Measurements from ENCODE around the gene LYST. TPM values are rescaled to one million over a fixed set of nuclear protein-coding genes. Genes with fewer than 3 reads are reported as not detected.
A peak's percentile ranks its signal among the peaks of the same experiment; 100 is the strongest.
"Not testable (repeated sequence)": the region's sequence is repeated elsewhere in the genome, so short reads cannot be mapped to it uniquely, and the experiment has no call there.

Gene LYST
- total and polyA plus RNA-seq, 5 donors, result 3.8 to 15.3 (median 12.0) TPM

- no peaks in the 10 kb centered on the region for H3K9me3 ChIP-seq (ENCODE audit: control insufficient read depth, low read length)
- ATAC-seq (no peak), DNase-seq (no peak)
- intact Hi-C loops (cut with DNase I), result no loop called here
- peaks cover 2% of the 10 kb centered on the region for H3K4me1 ChIP-seq (ENCODE audit: control insufficient read depth, insufficient read depth, low read length)
- no peak overlapping the region for H3K27ac ChIP-seq (ENCODE audit: low read length)
- no peak overlapping the region for H3K4me3 ChIP-seq (ENCODE audit: low read length)
- no peaks in the 10 kb centered on the region for H3K27me3 ChIP-seq (ENCODE audit: control insufficient read depth, insufficient read depth)
- 87% methylated on average over 10 of the region's 10 CpGs for WGBS
These were observed 238.2 kb downstream of the LYST start for GRCh38 chr1:235628316-235629005.

- H3K4me3 ChIP-seq (ENCODE audit: low read length), result no peak overlapping the region
- no peak overlapping the region for H3K27ac ChIP-seq (ENCODE audit: low read length)
- no peak for DNase-seq
- intact Hi-C loops (cut with DNase I), result no loop called here
- H3K4me1 ChIP-seq (ENCODE audit: control insufficient read depth, insufficient read depth, low read length), result peaks cover 2% of the 10 kb centered on the region
- WGBS, result 92% methylated on average over 4 of the region's 4 CpGs
- no peaks in the 10 kb centered on the region for H3K27me3 ChIP-seq (ENCODE audit: control insufficient read depth, insufficient read depth)
- H3K9me3 ChIP-seq (ENCODE audit: control insufficient read depth, low read length), result no peaks in the 10 kb centered on the region
- ATAC-seq, result no peak
These were observed 240.9 kb downstream of the LYST start for GRCh38 chr1:235625831-235626230.

GRCh38 chr1:235625340-235625739, 241.4 kb downstream of the LYST start:
- ATAC-seq (no peak), DNase-seq (no peak)
- Histone ChIP-seq H3K4me1 (ENCODE audit: control insufficient read depth, insufficient read depth, low read length) (peaks cover 2% of the 10 kb centered on the region), H3K27ac (ENCODE audit: low read length) (no peak overlapping the region), H3K9me3 (ENCODE audit: control insufficient read depth, low read length) (no peaks in the 10 kb centered on the region), H3K4me3 (ENCODE audit: low read length) (no peak overlapping the region), H3K27me3 (ENCODE audit: control insufficient read depth, insufficient read depth) (no peaks in the 10 kb centered on the region)
- intact Hi-C loops (cut with DNase I), result no loop called here
- WGBS, result 94% methylated on average over 3 of the region's 3 CpGs

GRCh38 chr1:235624721-235625333, 241.9 kb downstream of the LYST start:
- 32% methylated on average over 8 of the region's 8 CpGs for WGBS
- ATAC-seq, result peak; percentile 22 to 78
- Histone ChIP-seq H3K9me3 (ENCODE audit: control insufficient read depth, low read length) (no peaks in the 10 kb centered on the region), H3K4me3 (ENCODE audit: low read length) (no peak overlapping the region), H3K4me1 (ENCODE audit: control insufficient read depth, insufficient read depth, low read length) (peaks cover 2% of the 10 kb centered on the region), H3K27ac (ENCODE audit: low read length) (no peak overlapping the region), H3K27me3 (ENCODE audit: control insufficient read depth, insufficient read depth) (no peaks in the 10 kb centered on the region)
- intact Hi-C loops (cut with DNase I), result no loop called here
- DNase-seq, result no peak

GRCh38 chr1:235622936-235623779, 243.5 kb downstream of the LYST start:
- Histone ChIP-seq H3K4me1 (ENCODE audit: control insufficient read depth, insufficient read depth, low read length) (peaks cover 2% of the 10 kb centered on the region), H3K27ac (ENCODE audit: low read length) (no peak overlapping the region), H3K4me3 (ENCODE audit: low read length) (no peak overlapping the region), H3K9me3 (ENCODE audit: control insufficient read depth, low read length) (no peaks in the 10 kb centered on the region), H3K27me3 (ENCODE audit: control insufficient read depth, insufficient read depth) (no peaks in the 10 kb centered on the region)
- ATAC-seq (no peak), DNase-seq (no peak)
- intact Hi-C loops (cut with DNase I), result no loop called here
- WGBS, result 76% methylated on average over 18 of the region's 18 CpGs

- intact Hi-C loops (cut with DNase I); H3K4me3 ChIP-seq (ENCODE audit: low read length); H3K27ac ChIP-seq (ENCODE audit: low read length); DNase-seq; ATAC-seq; H3K4me1 ChIP-seq (ENCODE audit: control insufficient read depth, insufficient read depth, low read length); H3K9me3 ChIP-seq (ENCODE audit: control insufficient read depth, low read length); H3K27me3 ChIP-seq (ENCODE audit: control insufficient read depth, insufficient read depth): not testable (repeated sequence)
- WGBS, result 75% methylated on average over 2 of the region's 2 CpGs
These were observed 247.6 kb downstream of the LYST start for GRCh38 chr1:235619149-235619548.

- ATAC-seq (no peak), DNase-seq (no peak)
- H3K4me3 ChIP-seq (ENCODE audit: low read length), result no peak overlapping the region
- H3K27me3 ChIP-seq (ENCODE audit: control insufficient read depth, insufficient read depth), result no peaks in the 10 kb centered on the region
- H3K4me1 ChIP-seq (ENCODE audit: control insufficient read depth, insufficient read depth, low read length), result no peaks in the 10 kb centered on the region
- no peak overlapping the region for H3K27ac ChIP-seq (ENCODE audit: low read length)
- intact Hi-C loops (cut with DNase I), result no loop called here
- H3K9me3 ChIP-seq (ENCODE audit: control insufficient read depth, low read length), result no peaks in the 10 kb centered on the region
- WGBS, result 87% methylated on average over 3 of the region's 3 CpGs
These were observed 248.9 kb downstream of the LYST start for GRCh38 chr1:235617808-235618207.

- 88% methylated on average over 3 of the region's 3 CpGs for WGBS
- H3K4me3 ChIP-seq (ENCODE audit: low read length), result no peak overlapping the region
These were observed 249.6 kb downstream of the LYST start for GRCh38 chr1:235617140-235617539.

GRCh38 chr1:235614442-235614954, 252.2 kb downstream of the LYST start:
- H3K4me1 ChIP-seq (ENCODE audit: control insufficient read depth, insufficient read depth, low read length), result no peaks in the 10 kb centered on the region
- ATAC-seq (no peak), DNase-seq (no peak)
- intact Hi-C loops (cut with DNase I), result no loop called here
- H3K9me3 ChIP-seq (ENCODE audit: control insufficient read depth, low read length), result no peaks in the 10 kb centered on the region
- H3K4me3 ChIP-seq (ENCODE audit: low read length), result no peak overlapping the region
- H3K27ac ChIP-seq (ENCODE audit: low read length), result no peak overlapping the region
- no peaks in the 10 kb centered on the region for H3K27me3 ChIP-seq (ENCODE audit: control insufficient read depth, insufficient read depth)
- whole genome bisulfite sequencing, result 78% methylated on average over 7 of the region's 7 CpGs

More at GRCh38 chr1:235617140-235617539, 249.6 kb downstream of the LYST start:
- H3K27me3 ChIP-seq (ENCODE audit: control insufficient read depth, insufficient read depth), result no peaks in the 10 kb centered on the region
- intact Hi-C loops (cut with DNase I), result no loop called here
- H3K4me1 ChIP-seq (ENCODE audit: control insufficient read depth, insufficient read depth, low read length), result no peaks in the 10 kb centered on the region
- no peak for ATAC-seq
- DNase-seq, result no peak
- no peak overlapping the region for H3K27ac ChIP-seq (ENCODE audit: low read length)
- no peaks in the 10 kb centered on the region for H3K9me3 ChIP-seq (ENCODE audit: control insufficient read depth, low read length)

- no peak overlapping the region for H3K4me3 ChIP-seq (ENCODE audit: low read length)
- H3K9me3 ChIP-seq (ENCODE audit: control insufficient read depth, low read length), result no peaks in the 10 kb centered on the region
- no peaks in the 10 kb centered on the region for H3K27me3 ChIP-seq (ENCODE audit: control insufficient read depth, insufficient read depth)
- no peaks in the 10 kb centered on the region for H3K4me1 ChIP-seq (ENCODE audit: control insufficient read depth, insufficient read depth, low read length)
- intact Hi-C loops (cut with DNase I), result no loop called here
- ATAC-seq, result no peak
- WGBS, result 82% methylated on average over 2 of the region's 2 CpGs
- H3K27ac ChIP-seq (ENCODE audit: low read length), result no peak overlapping the region
- no peak for DNase-seq
These were observed 253.1 kb downstream of the LYST start for GRCh38 chr1:235613602-235614001.

GRCh38 chr1:235612761-235613160, 253.9 kb downstream of the LYST start:
- Histone ChIP-seq H3K27me3 (ENCODE audit: control insufficient read depth, insufficient read depth) (no peaks in the 10 kb centered on the region), H3K27ac (ENCODE audit: low read length) (no peak overlapping the region), H3K4me1 (ENCODE audit: control insufficient read depth, insufficient read depth, low read length) (no peaks in the 10 kb centered on the region), H3K9me3 (ENCODE audit: control insufficient read depth, low read length) (no peaks in the 10 kb centered on the region), H3K4me3 (ENCODE audit: low read length) (no peak overlapping the region)
- DNase-seq, result no peak
- 78% methylated on average over 3 of the region's 3 CpGs for WGBS
- intact Hi-C loops (cut with DNase I), result no loop called here
- ATAC-seq, result no peak

Measured in right cardiac atrium (tissue), 5 donors.